C4-2B (cell line): ENCODE data around the gene ATP2A3.

ENCODE experiments used
- ZFX ChIP-seq: fragments of 450-650 bp; IDR thresholded peaks from 2 replicates; pipeline ENCODE4 v1.6.1; 2017
- TF ChIP-seq, protein P1 (sequence below): fragments of 450-650 bp; conservative IDR thresholded peaks from 2 replicates; pipeline ENCODE4 v1.5.1; 2017; ENCODE audit warnings: mild to moderate bottlenecking

GRCh38 chr17:3916825-3917224 lies 47.4 kb downstream of the ATP2A3 start:
- TF ChIP-seq, protein P1, sequence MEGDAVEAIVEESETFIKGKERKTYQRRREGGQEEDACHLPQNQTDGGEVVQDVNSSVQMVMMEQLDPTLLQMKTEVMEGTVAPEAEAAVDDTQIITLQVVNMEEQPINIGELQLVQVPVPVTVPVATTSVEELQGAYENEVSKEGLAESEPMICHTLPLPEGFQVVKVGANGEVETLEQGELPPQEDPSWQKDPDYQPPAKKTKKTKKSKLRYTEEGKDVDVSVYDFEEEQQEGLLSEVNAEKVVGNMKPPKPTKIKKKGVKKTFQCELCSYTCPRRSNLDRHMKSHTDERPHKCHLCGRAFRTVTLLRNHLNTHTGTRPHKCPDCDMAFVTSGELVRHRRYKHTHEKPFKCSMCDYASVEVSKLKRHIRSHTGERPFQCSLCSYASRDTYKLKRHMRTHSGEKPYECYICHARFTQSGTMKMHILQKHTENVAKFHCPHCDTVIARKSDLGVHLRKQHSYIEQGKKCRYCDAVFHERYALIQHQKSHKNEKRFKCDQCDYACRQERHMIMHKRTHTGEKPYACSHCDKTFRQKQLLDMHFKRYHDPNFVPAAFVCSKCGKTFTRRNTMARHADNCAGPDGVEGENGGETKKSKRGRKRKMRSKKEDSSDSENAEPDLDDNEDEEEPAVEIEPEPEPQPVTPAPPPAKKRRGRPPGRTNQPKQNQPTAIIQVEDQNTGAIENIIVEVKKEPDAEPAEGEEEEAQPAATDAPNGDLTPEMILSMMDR = no peak
- no peak for TF ChIP-seq ZFX
